Measurements from ENCODE around the gene SH2D3C.

SH2D3C gene

GRCh38 chr9:127744398-127745110 is 33.9 kb downstream of the SH2D3C start:
- DNase-seq (ENCODE audit: low read depth in 3 of 3): no peak

- DNase-seq (ENCODE audit: low read depth in 3 of 3): no peak
These were observed 35.9 kb downstream of the SH2D3C start for GRCh38 chr9:127742435-127743088.

- no peak for DNase-seq (ENCODE audit: low read depth in 3 of 3)
These were observed 36.5 kb downstream of the SH2D3C start for GRCh38 chr9:127741831-127742434.

GRCh38 chr9:127739614-127740330 is 38.7 kb downstream of the SH2D3C start:
- no peak for DNase-seq (ENCODE audit: low read depth in 3 of 3)

- DNase-seq (ENCODE audit: low read depth in 3 of 3): no peak
These were observed 39.8 kb downstream of the SH2D3C start for GRCh38 chr9:127738666-127739065.

GRCh38 chr9:127735530-127736185 is 42.8 kb downstream of the SH2D3C start:
- DNase-seq (ENCODE audit: low read depth in 3 of 3): no peak

GRCh38 chr9:127734747-127735529 is 43.5 kb downstream of the SH2D3C start, which contains the start of gene TOR2A:
TOR2A (minus strand) TSS chr9:127735294; CDS start chr9:127735270, 24 bp downstream.
- peak; percentile 95 to 96 (median 95) for DNase-seq (ENCODE audit: low read depth in 3 of 3)

GRCh38 chr9:127734247-127734746 is 44.2 kb downstream of the SH2D3C start:
- no peak for DNase-seq (ENCODE audit: low read depth in 3 of 3)

GRCh38 chr9:127733614-127734013 is 44.9 kb downstream of the SH2D3C start:
- DNase-seq (ENCODE audit: low read depth in 3 of 3): no peak

- no peak for DNase-seq (ENCODE audit: low read depth in 3 of 3)
These were observed 46.0 kb downstream of the SH2D3C start for GRCh38 chr9:127732444-127732843.

GRCh38 chr9:127731938-127732337 is 46.5 kb downstream of the SH2D3C start:
- no peak for DNase-seq (ENCODE audit: low read depth in 3 of 3)

- DNase-seq (ENCODE audit: low read depth in 3 of 3): no peak
These were observed 47.6 kb downstream of the SH2D3C start for GRCh38 chr9:127730799-127731410.

- DNase-seq (ENCODE audit: low read depth in 3 of 3): no peak
These were observed 48.2 kb downstream of the SH2D3C start for GRCh38 chr9:127730262-127730661.

GRCh38 chr9:127729522-127730256 is 48.8 kb downstream of the SH2D3C start:
- no peak for DNase-seq (ENCODE audit: low read depth in 3 of 3)

GRCh38 chr9:127728808-127729207 is 49.7 kb downstream of the SH2D3C start:
- DNase-seq (ENCODE audit: low read depth in 3 of 3): no peak

- DNase-seq (ENCODE audit: low read depth in 3 of 3): no peak
These were observed 51.6 kb downstream of the SH2D3C start for GRCh38 chr9:127726871-127727270.

GRCh38 chr9:127724012-127724411 is 54.5 kb downstream of the SH2D3C start:
- no peak for DNase-seq (ENCODE audit: low read depth in 3 of 3)

GRCh38 chr9:127723444-127723843 is 55.0 kb downstream of the SH2D3C start:
- no peak for DNase-seq (ENCODE audit: low read depth in 3 of 3)

- no peak for DNase-seq (ENCODE audit: low read depth in 3 of 3)
These were observed 55.5 kb downstream of the SH2D3C start for GRCh38 chr9:127723013-127723412.

Data from stimulated activated CD4-positive, alpha-beta T cell treated with anti-CD3 and anti-CD28 coated beads, TNF-alpha, amount 100 ng/mL, for 4 hours (primary cell).